GM10248 (cell line): Measurements from ENCODE around the gene JOSD1.

ENCODE experiments used
- CTCF ChIA-PET: fragments of 300-600 bp; sonication (Branson Sonifier 250); formaldehyde crosslinking; extraction: SDS; loops from one replicate; lab custom pipeline; 2021; ENCODE audit warnings: antibody characterized with exemption; lab: Yijun Ruan, JAX
- POLR2A ChIA-PET: fragments of 350-650 bp; sonication (Branson Sonifier 250); formaldehyde crosslinking; extraction: SDS; loops from one replicate; lab custom pipeline; 2020; ENCODE audit warnings: antibody characterized with exemption; lab: Yijun Ruan, JAX
- DNase-seq: peaks from one replicate; pipeline ENCODE4 v3.0.0; 2012; ENCODE audit errors: extremely low spot score
- TF ChIP-seq, protein P1 (sequence below): IDR thresholded peaks from 2 replicates; pipeline ENCODE4 v1.5.1; 2012; ENCODE audit warnings: mild to moderate bottlenecking, low read depth; ENCODE audit errors: extremely low read depth, missing control alignments, control extremely low read depth

JOSD1 gene

DNA sequence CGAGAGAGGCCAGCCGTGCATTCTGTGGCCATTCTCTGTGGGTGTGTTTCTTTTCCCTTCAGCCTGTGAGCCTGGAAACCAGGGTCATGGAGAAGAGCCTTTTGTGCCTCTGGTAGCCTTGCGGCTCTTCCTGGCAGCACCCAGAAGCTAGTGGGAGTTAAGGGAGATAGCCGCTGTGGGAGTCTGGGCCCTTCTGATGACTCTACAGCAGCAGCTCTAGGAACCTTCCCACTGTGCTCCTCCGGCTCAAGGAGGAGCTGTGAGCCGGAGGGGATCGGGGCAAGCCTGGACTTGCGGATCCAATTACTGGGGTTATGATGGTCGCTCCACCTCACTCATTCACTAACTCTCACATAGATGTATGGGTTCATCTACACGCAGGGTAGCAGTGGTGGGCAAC lies 15.5 kb upstream of the JOSD1 start:
- POLR2A ChIA-PET, result interaction anchor here (1.0 kb wide), 1 partner anchor 9 kb away, joined by 3 read pairs; no protein-coding TSS in a partner anchor
- TF ChIP-seq, protein P1, sequence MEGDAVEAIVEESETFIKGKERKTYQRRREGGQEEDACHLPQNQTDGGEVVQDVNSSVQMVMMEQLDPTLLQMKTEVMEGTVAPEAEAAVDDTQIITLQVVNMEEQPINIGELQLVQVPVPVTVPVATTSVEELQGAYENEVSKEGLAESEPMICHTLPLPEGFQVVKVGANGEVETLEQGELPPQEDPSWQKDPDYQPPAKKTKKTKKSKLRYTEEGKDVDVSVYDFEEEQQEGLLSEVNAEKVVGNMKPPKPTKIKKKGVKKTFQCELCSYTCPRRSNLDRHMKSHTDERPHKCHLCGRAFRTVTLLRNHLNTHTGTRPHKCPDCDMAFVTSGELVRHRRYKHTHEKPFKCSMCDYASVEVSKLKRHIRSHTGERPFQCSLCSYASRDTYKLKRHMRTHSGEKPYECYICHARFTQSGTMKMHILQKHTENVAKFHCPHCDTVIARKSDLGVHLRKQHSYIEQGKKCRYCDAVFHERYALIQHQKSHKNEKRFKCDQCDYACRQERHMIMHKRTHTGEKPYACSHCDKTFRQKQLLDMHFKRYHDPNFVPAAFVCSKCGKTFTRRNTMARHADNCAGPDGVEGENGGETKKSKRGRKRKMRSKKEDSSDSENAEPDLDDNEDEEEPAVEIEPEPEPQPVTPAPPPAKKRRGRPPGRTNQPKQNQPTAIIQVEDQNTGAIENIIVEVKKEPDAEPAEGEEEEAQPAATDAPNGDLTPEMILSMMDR, result no peak
- CTCF ChIA-PET, result interaction anchor here (1.5 to 4.9 kb wide), 2 partner anchors 9 to 17 kb away, joined by 5 to 18 read pairs; no protein-coding TSS in a partner anchor
- DNase-seq, result no peak

DNA sequence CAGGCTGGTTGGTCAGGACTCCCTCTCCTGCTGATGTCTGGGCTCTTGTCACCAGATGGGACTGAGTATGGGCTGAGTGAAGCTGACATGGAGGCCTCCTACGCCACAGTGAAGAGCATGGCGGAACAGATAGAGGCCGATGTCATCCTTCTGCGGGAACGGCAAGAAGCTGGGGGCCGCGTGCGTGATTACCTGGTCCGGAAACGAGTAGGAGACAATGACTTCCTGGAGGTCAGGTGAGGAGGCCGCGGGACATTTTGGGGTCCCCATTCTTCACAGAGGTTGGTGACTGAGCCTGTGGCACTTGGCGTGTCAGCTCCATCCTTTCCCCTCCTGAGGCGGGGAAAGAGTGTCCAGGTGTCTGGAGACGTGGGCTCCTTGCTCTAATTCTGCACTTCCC lies 15.1 kb upstream of the JOSD1 start:
- DNase-seq, result no peak
- POLR2A ChIA-PET, result interaction anchor here (0.6 to 1.0 kb wide), 2 partner anchors 8 to 22 kb away, joined by 3 read pairs; no protein-coding TSS in a partner anchor
- CTCF ChIA-PET, result interaction anchor here (1.5 to 4.9 kb wide), 2 partner anchors 8 to 17 kb away, joined by 5 to 18 read pairs; no protein-coding TSS in a partner anchor
- TF ChIP-seq, protein P1, result no peak

GRCh38 chr22:38715176-38715764 lies 14.5 kb upstream of the JOSD1 start:
- POLR2A ChIA-PET, result interaction anchor here (0.6 to 1.0 kb wide), 2 partner anchors 8 to 21 kb away, joined by 3 read pairs; no protein-coding TSS in a partner anchor
- TF ChIP-seq, protein P1, result no peak
- DNase-seq, result no peak
- CTCF ChIA-PET, result interaction anchor here (1.5 to 4.9 kb wide), 3 partner anchors 8 to 18 kb away, joined by 5 to 18 read pairs (median 11); no protein-coding TSS in a partner anchor

DNA sequence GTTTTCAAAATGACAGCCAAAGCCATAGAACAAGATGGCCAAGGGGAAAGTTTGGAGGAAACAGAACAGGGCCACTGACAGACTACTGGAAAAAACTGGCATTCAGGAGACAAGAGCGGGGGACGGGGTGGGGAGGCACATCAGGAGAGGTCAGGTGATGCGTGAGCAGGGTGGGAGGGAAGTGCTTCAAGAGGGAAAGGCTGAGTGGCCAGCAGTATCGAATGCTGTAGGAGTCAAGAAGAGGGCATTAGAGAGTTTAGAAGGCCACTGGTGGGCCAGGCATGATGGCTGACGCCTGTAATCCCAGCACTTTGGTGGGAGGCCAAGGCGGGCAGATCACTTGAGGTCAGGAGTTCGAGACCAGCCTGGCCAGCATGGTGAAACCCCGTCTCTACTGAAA lies 13.2 kb upstream of the JOSD1 start:
- ChIA-PET CTCF (interaction anchor here (2.2 to 4.9 kb wide), 2 partner anchors 11 to 19 kb away, joined by 11 to 18 read pairs; no protein-coding TSS in a partner anchor), POLR2A (interaction anchor here (0.5 to 1.1 kb wide), 3 partner anchors 16 to 30 kb away, joined by 3 to 6 read pairs (median 4); no protein-coding TSS in a partner anchor)
- DNase-seq, result no peak
- TF ChIP-seq, protein P1, result no peak

DNA sequence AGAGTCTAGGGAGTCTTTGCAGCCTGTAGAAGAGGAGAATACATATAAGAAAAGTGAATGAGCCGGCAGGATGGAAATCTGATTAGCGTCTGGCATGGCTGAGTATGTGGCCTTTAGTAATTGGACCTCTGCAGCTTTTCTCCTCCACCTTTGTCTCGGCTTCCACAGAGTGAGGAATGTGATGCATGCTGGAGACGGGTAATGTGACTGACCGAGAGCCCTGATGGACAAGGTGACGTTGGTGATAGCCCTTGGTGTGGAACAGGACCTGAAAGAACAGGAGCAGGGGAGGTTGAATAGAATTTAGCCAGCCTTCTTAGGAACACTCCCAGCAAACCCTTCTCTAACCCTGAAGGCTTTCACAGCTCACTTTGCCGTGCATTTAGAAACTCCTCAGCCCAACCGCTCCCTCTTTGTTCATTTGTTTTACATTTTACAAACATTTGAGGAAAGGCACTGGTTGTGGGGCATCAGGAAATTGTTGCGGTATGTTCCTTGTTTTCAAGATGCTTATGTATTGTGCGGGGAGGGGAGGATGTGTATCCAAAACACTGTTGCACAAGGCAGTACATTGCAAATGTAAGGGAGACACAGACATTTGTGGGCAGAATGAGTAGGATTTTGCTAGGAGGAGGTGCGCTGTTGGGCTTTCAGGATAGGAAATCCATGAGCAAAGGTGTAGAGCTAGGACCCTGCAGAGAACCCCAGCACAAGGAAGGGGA lies 11.9 kb upstream of the JOSD1 start:
- CTCF ChIA-PET, result interaction anchor here (1.4 to 4.9 kb wide), 3 partner anchors 12 to 21 kb away, joined by 5 to 18 read pairs (median 8); no protein-coding TSS in a partner anchor
- TF ChIP-seq, protein P1, result no peak
- POLR2A ChIA-PET, result no interaction called here
- DNase-seq, result no peak

- ChIA-PET POLR2A (no interaction called here), CTCF (interaction anchor here (1.4 kb wide), 1 partner anchor 58 kb away, joined by 4 read pairs; no protein-coding TSS in a partner anchor)
- DNase-seq, result no peak
- TF ChIP-seq, protein P1, result no peak
Observed at GRCh38 chr22:38710866-38711265, 10.1 kb upstream of the JOSD1 start.
